ENCODE measurements around the gene RASSF4.

RASSF4 gene

GRCh38 chr10:44948642-44949041, 11.0 kb upstream of the RASSF4 start:
- no peak for DNase-seq

GRCh38 chr10:44949127-44949802, 10.3 kb upstream of the RASSF4 start:
- DNase-seq, result no peak

GRCh38 chr10:44949915-44950314, 9.7 kb upstream of the RASSF4 start:
- no peak for DNase-seq

GRCh38 chr10:44950326-44951225, 9.0 kb upstream of the RASSF4 start:
- DNase-seq, result no peak

- DNase-seq, result no peak
These were observed 7.9 kb upstream of the RASSF4 start for GRCh38 chr10:44951576-44952226.

GRCh38 chr10:44952779-44953231, 6.8 kb upstream of the RASSF4 start:
- no peak for DNase-seq

- DNase-seq, result no peak
These were observed 5.6 kb upstream of the RASSF4 start for GRCh38 chr10:44954042-44954441.

- DNase-seq, result no peak
These were observed 4.6 kb upstream of the RASSF4 start for GRCh38 chr10:44954962-44955361.

- no peak for DNase-seq
These were observed 4.1 kb upstream of the RASSF4 start for GRCh38 chr10:44955413-44956070.

GRCh38 chr10:44956226-44956625, 3.4 kb upstream of the RASSF4 start:
- no peak for DNase-seq

- DNase-seq, result no peak
These were observed 2.6 kb upstream of the RASSF4 start for GRCh38 chr10:44956717-44957706.

GRCh38 chr10:44958196-44958897, 1.3 kb upstream of the RASSF4 start:
- DNase-seq, result no peak

- no peak for DNase-seq
These were observed 730 bp upstream of the RASSF4 start for GRCh38 chr10:44958898-44959246.

- DNase-seq, result no peak
These were observed 472 bp downstream of the RASSF4 start for GRCh38 chr10:44960088-44960460.

- no peak for DNase-seq
These were observed 1.1 kb downstream of the RASSF4 start for GRCh38 chr10:44960482-44961229.

- no peak for DNase-seq
These were observed 1.6 kb downstream of the RASSF4 start for GRCh38 chr10:44961230-44961571.

GRCh38 chr10:44961931-44962750, 2.5 kb downstream of the RASSF4 start:
- no peak for DNase-seq

GRCh38 chr10:44962870-44963738, 3.5 kb downstream of the RASSF4 start:
- peak; percentile 50 for DNase-seq

Data from NCI-H510A (cell line).